ENCODE data around the gene FLNC.

The FLNC gene

GRCh38 chr7:128830231-128831177 lies at the start of gene FLNC:
Gene FLNC (plus strand): TSS chr7:128830406. CDS start chr7:128830638, 232 bp downstream.
- no peak for FAIRE-seq

DNA sequence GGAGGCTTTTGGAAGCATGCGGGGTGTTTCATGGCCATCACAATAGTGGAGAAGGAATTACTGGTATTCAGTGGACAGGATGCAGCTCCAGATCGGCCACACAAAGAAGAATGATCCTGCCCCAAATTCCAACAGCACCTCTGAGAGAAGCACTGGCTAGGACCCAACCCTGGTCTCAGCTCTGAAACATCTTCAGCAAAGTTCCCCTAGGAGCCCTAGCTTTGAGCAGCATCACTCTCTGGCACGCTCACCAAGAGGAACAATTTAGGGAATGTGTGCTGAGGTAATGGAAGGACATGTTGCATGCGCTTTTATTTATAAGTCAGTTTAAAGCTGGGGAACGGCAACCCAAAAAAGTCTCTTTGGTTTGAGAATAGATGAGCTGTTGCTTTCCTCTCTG lies 49.1 kb upstream of the FLNC start:
- no peak for FAIRE-seq

GRCh38 chr7:128781851-128782250 lies 48.4 kb upstream of the FLNC start:
- FAIRE-seq: no peak

- no peak for FAIRE-seq
Measured at GRCh38 chr7:128783143-128783861, 46.9 kb upstream of the FLNC start.

DNA sequence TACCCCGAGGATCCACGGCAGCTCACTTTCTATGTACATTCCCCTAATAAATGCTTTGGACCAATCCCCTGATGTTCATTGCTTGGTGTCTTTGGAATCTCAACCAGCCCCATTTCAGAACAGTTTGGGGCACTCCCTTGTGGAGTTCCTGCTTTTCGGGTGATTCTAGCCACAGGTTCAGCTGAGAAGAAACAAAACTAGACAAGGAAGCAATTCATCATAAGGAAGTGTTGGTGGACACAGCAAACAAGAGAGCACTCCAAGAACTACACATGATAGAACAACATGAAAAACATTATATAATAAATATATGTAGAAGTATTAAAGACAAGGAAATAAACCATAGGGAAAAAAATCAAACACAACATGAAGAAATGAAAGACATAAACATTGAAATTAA lies 44.5 kb upstream of the FLNC start:
- FAIRE-seq: no peak

- FAIRE-seq: no peak
Measured at GRCh38 chr7:128788446-128789412, 41.5 kb upstream of the FLNC start.

DNA sequence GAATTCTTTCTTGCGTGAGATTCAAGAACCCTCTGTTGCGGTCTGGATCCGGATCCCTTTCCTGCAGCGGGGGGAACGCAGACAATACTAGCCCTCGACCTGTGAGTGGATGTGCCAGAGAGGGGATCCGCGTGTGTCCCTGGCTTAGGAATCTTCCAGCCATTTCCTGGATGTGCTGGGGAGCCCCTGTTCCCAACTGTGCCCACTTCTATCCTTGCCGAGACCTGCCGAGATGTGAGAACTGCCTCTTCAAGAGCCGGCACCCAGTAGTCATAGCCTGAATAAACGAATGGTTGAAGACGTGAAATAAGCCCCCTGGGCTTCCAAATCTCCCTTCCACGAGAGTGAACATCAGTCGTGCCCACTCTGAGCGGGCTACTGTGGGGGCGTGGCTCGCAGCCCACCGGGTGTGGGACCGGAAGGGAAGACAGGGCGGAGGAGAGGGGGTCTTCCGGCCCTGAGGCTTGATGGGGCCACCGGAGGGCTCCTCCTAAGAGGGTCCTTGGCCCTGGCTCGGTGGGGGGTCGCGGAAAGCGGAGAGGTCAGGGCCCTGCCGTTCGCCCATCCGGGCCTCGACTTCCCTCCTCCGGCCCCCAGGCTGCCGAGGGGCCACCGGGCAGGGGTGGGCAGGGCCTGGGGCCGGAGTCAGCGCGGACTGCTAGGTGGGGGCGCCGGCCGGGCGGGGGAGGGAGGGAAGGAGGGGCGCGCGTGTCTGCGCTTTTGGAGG lies 39.7 kb upstream of the FLNC start:
- no peak for FAIRE-seq

- no peak for FAIRE-seq
Measured at GRCh38 chr7:128791121-128791971, 38.9 kb upstream of the FLNC start, which contains the start of gene CCDC136. Gene CCDC136 (plus strand): TSS chr7:128791968. CDS start chr7:128792412, 444 bp downstream.

GRCh38 chr7:128791972-128792327 lies 38.3 kb upstream of the FLNC start:
- FAIRE-seq: no peak

DNA sequence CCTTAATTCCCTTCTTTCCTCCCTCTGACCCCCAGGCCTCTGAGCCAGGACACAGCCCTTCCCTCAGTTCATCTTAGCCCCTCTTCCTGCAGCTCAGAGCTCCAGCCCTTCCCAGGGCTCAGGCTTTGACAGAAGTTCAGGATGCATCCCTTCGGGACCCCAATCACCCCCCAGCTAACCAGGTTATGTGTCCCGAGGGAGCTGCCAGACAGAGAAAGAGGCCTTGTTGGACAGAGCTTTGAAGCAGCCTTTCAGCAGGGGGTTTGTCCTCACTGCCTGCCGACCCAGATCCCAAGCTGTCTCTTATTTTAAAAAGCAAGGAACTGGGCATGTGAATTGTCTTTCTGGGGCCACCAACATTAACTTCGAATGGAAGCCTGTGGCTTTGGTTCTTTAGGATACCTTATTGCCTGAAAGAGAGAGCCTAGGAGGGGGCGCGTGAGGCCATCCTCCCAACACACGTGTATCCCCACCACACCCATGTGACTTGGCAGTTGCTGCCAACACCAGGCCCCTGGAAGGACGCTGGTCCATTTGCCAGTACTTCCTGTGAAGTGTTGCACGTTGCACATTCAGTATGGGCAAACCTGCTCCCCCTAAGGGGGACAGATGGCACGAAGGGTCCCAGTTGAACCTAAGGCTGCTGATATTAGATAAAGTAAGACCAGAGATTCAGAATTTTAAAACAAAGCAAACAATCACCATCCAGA lies 37.6 kb upstream of the FLNC start:
- FAIRE-seq: no peak

GRCh38 chr7:128793181-128793547 lies 37.0 kb upstream of the FLNC start:
- FAIRE-seq: no peak

GRCh38 chr7:128794020-128794419 lies 36.2 kb upstream of the FLNC start:
- FAIRE-seq: no peak

GRCh38 chr7:128794436-128794835 lies 35.8 kb upstream of the FLNC start:
- no peak for FAIRE-seq

GRCh38 chr7:128795129-128795528 lies 35.1 kb upstream of the FLNC start:
- FAIRE-seq: no peak

GRCh38 chr7:128796327-128796726 lies 33.9 kb upstream of the FLNC start:
- no peak for FAIRE-seq

DNA sequence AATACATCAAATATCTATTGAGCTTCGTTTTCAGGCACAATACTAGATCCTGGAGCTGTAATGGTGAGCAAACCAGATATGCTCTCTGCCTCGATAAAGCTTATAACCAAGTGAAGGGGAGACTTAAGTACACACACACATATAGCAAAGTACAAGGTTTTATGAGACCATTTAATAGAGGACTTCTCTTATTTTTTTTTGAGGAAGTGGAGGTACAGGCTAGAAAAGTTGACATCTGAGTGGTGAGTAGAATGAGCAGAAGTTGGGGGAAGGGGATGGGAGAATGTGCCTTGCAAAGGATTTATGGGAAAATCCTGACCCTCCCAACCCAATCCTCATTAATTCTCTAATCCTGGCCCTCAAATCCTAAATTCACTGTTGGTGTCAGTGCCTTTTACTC lies 30.8 kb upstream of the FLNC start:
- no peak for FAIRE-seq

GRCh38 chr7:128800567-128800966 lies 29.6 kb upstream of the FLNC start:
- FAIRE-seq: no peak

DNA sequence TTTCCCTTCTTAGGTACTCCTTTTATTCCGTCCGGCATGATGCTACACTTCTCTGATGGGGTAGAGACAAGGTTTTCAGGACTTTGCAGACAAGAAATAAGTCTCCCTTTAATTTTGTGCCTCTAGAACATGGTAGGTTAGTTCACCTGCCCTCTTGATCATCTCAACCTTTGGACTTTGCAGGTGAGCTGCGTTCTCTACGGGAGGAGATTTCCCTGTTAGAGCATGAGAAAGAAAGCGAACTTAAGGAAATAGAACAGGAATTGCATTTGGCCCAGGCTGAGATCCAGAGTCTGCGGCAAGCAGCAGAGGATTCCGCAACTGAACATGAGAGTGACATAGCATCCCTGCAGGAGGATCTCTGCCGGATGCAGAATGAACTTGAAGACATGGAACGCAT lies 29.2 kb upstream of the FLNC start:
- FAIRE-seq: no peak

- no peak for FAIRE-seq
Measured at GRCh38 chr7:128801667-128802418, 28.4 kb upstream of the FLNC start.

- FAIRE-seq: no peak
Measured at GRCh38 chr7:128804484-128804883, 25.7 kb upstream of the FLNC start.

Measured in endometrium (tissue), 2 donors.